ENCODE results near the gene NFE2.

GRCh38 chr12:54304187-54304810 lies 3.5 kb upstream of the NFE2 start:
- no peak for TF ChIP-seq POLR2A (IDR thresholded peaks at IDR 0.05)
- no peak for TF ChIP-seq CTCF (IDR thresholded peaks at IDR 0.05)
